ENCODE data around the gene CSTA.

The CSTA gene

DNA sequence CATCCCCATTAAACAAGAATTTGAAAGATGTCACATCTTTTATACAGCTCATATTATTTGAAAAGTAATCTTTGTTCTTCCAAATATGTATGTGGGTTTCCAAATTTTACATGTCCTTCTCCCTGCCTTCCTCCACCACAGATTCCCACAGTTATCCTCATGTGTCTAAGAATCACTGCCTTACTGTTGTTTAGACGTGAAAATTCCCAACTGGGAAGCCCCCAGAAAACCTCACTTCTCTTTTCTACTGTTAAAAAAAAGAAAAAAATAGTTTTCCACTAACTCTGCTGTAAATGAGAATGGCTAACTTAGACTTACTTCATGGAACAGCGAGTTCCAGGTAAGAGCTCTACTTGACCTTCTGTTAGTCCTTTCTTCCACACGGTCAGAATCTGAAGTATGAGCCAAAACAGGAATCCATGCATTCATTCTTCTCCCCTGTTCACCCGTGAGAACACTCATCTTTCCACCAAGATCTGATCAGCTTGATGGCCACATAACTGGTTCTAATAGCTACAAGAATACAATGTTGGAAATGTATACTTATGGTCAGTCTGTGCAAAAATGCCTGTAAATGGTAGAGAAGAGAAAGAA lies 17.9 kb upstream of the CSTA start:
- TF ChIP-seq, protein P1, sequence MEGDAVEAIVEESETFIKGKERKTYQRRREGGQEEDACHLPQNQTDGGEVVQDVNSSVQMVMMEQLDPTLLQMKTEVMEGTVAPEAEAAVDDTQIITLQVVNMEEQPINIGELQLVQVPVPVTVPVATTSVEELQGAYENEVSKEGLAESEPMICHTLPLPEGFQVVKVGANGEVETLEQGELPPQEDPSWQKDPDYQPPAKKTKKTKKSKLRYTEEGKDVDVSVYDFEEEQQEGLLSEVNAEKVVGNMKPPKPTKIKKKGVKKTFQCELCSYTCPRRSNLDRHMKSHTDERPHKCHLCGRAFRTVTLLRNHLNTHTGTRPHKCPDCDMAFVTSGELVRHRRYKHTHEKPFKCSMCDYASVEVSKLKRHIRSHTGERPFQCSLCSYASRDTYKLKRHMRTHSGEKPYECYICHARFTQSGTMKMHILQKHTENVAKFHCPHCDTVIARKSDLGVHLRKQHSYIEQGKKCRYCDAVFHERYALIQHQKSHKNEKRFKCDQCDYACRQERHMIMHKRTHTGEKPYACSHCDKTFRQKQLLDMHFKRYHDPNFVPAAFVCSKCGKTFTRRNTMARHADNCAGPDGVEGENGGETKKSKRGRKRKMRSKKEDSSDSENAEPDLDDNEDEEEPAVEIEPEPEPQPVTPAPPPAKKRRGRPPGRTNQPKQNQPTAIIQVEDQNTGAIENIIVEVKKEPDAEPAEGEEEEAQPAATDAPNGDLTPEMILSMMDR (conservative IDR thresholded peaks at IDR 0.05; ENCODE audit: control insufficient read depth, insufficient read depth, low read depth, low read length), result no peak
- no peak overlapping the region for H3K4me3 ChIP-seq (ENCODE audit: control insufficient read depth, low read depth, low read length)
- no peak for DNase-seq (ENCODE audit: low read depth)

DNA sequence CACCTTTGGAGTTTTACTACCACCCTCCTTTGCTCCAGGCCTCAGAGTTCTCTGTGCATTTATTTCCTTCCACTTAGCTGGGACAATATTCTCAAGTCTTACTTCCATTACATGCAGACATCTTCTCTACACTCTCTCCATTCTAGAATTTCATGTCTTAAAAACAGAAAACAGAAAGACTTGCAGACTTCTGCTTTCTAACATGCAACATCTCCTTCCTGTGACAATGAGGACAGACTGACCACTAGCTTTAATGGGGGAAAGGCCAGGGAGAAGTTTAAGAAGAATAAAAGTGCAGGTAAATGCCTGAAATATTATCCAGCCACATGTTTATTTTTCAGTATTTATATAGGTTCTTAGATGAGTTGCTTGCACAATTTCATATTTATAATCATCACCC lies 17.1 kb upstream of the CSTA start:
- no peak overlapping the region for H3K4me3 ChIP-seq (ENCODE audit: control insufficient read depth, low read depth, low read length)
- TF ChIP-seq, protein P1 (conservative IDR thresholded peaks at IDR 0.05; ENCODE audit: control insufficient read depth, insufficient read depth, low read depth, low read length), result no peak
- DNase-seq (ENCODE audit: low read depth), result no peak

DNA sequence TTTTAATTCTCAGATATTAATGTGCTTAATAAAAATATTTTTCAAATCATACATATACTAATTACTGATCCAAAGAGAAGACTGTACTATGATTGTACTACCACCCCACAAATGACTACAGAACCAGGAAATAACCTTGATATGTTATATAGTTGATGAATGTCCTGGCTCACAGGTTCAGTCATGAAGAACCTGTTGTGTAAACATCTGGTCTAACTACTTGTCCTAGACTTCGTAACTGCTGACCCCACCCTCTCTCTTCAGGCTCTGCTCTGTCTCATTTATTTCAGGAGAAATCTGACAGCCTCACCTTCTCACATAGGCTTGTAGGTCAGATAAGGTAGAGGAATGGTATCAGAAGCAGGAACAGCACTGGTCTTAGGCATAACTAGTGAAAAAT lies 14.7 kb upstream of the CSTA start:
- DNase-seq (ENCODE audit: low read depth), result no peak
- H3K4me3 ChIP-seq (ENCODE audit: control insufficient read depth, low read depth, low read length), result no peak overlapping the region
- TF ChIP-seq, protein P1 (conservative IDR thresholded peaks at IDR 0.05; ENCODE audit: control insufficient read depth, insufficient read depth, low read depth, low read length), result no peak

DNA sequence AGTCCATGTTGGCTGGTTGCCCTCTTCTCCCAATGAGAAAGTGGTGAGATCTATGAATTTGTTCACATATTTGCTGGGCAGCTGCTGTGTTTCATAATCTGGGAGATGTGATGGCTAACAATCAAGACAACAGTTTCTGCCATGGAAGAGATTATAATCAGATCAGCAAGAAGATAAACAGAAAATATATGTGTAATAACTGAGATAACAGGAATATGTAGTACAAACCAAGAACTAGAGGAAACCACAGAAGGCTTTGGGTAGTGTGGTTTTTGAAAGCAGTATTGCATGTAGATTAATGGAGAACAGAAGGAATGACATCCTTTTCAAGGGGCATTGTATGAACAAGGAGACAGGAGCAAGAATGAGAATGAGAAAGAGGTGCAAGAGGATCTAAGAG lies 12.2 kb upstream of the CSTA start:
- TF ChIP-seq, protein P1 (conservative IDR thresholded peaks at IDR 0.05; ENCODE audit: control insufficient read depth, insufficient read depth, low read depth, low read length), result no peak
- no peak for DNase-seq (ENCODE audit: low read depth)
- no peak overlapping the region for H3K4me3 ChIP-seq (ENCODE audit: control insufficient read depth, low read depth, low read length)

DNA sequence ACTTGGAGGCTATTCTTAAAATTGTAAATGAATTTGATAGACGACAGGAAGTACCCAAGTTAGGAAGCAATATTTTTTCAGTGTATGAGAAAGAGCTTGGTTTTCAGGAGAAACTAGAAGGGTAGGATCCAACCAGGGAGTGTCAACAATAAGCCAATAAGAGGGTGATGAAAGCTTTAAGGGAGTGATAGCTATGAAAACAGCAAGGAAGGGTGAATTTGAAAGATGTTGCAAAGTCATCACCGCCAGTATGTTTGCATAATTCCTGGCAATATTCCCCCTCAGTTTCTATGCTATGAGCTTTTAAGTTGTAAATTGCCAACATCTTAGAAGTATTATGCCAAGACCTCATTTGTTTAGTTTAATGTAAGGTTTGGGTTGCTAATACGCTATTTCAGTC lies 11.8 kb upstream of the CSTA start:
- no peak overlapping the region for H3K4me3 ChIP-seq (ENCODE audit: control insufficient read depth, low read depth, low read length)
- peak; percentile 12 for DNase-seq (ENCODE audit: low read depth)
- TF ChIP-seq, protein P1 (conservative IDR thresholded peaks at IDR 0.05; ENCODE audit: control insufficient read depth, insufficient read depth, low read depth, low read length), result no peak

DNA sequence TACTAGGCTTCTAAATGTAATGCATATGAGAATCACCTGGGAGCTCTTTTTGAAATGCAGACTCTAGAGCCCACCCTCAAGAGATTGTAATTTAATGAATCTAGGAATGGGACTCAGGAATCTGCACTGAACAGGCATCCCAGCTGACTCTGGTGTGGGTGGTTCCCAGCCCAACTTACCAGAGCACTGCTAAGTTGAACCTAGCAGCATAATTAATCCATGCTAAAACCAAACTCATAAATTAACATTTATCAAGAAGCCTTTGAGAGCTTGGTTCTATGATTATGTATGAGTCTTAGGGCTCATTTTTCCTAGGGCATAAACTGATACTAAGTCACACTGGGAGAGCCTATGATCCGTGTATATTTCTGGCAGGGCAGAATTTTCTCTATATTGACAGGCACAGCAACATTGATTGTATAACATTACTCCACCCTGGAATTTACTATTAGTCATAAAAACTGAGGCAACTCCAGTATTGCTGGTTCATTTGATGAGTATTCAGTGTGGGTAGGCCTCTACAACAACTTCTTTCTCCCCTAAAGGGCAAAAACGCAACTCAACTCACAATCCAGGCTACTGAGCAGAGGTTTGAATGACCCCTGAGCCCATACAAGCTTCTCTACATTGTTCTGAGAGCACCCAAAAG lies 10.7 kb upstream of the CSTA start:
- TF ChIP-seq, protein P1 (conservative IDR thresholded peaks at IDR 0.05; ENCODE audit: control insufficient read depth, insufficient read depth, low read depth, low read length), result no peak
- DNase-seq (ENCODE audit: low read depth), result peak; percentile 35
- no peak overlapping the region for H3K4me3 ChIP-seq (ENCODE audit: control insufficient read depth, low read depth, low read length)

Measured in fibroblast of mammary gland (primary cell).